Fibroblast of peridontal ligament (primary cell): ENCODE measurements around the gene VOPP1.
"Not testable (repeated sequence)": the region's sequence is repeated elsewhere in the genome, so short reads cannot be mapped to it uniquely, and the experiment has no call there.

Source experiments
- DNase-seq: peaks from one replicate; pipeline ENCODE4 v3.0.0-alpha.2; 2010; ENCODE audit errors: extremely low read depth

Gene VOPP1

GRCh38 chr7:55582656-55583055 is 10.4 kb upstream of the VOPP1 start:
- not testable (repeated sequence) for DNase-seq

- DNase-seq = no peak
Observed at GRCh38 chr7:55576753-55577152, 4.5 kb upstream of the VOPP1 start.

DNA sequence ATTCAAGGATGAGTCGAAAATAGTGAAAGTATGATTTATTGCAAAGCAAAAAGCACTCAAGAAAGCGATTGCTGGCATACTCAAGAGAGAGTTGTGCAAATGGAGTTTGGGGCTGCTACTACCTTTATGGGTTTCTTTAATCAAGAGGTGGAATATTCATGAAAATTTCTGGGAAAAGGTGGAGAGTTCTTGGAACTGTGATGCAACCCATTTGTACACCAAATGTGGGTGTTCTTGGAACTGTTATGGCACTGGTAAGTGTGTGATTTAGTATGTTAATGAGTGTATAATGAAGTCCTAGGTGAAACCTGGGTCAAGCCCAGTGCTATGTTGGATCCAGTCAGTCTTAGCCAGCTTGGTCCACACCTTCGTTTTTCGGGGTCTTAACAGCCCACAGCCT is 3.4 kb upstream of the VOPP1 start:
- DNase-seq = no peak

- no peak for DNase-seq
Observed at GRCh38 chr7:55575098-55575497, 2.8 kb upstream of the VOPP1 start.

- DNase-seq = peak; percentile 24
Observed at GRCh38 chr7:55574051-55574717, 1.9 kb upstream of the VOPP1 start.

GRCh38 chr7:55573234-55573900 is 1.1 kb upstream of the VOPP1 start:
- DNase-seq = no peak

DNA sequence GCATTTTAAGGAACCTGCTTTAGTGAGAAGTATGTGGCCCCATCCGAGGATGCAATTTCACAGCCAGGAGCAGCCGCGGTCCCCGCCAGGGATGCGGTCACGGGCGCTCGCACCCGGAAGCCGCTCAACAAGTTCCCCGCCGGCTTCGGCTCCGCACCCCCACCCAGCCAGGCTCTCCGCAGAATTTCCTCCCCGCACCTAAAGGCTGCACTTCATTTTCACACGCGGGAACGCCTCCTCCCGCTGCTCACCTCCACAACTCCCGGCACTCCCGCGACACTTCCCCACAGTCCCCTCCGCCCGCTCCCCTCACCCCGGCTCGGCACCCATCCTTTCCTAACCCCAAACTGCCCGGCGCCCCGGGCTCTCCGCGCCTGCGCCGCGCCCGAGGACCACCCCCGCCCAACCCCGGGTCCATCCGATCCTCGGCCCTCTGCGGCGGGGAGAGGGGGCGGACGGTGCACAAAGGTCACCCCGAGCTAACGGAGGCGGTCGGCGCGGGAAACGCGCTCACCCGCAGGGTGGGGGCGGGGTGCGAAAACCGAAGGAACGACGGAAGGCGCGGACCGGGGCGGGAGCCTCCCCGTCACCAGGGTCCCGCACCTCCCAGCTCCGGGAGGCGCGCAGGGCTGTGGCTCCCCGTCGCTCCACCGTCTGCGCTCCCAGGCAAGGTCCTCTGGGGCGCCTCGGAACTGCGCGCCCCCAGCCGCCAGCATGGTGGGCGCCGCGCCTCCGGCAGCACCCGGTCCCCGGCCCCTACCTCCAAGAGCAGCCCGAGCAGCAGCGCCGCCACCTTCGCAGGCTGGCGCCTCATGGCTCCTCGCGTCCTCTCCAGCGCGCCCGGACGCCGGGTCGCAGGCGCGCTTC is 558 bp downstream of the VOPP1 start:
- DNase-seq = peak; percentile 23

GRCh38 chr7:55570939-55571338 is 1.4 kb downstream of the VOPP1 start:
- DNase-seq = peak; percentile 78

DNA sequence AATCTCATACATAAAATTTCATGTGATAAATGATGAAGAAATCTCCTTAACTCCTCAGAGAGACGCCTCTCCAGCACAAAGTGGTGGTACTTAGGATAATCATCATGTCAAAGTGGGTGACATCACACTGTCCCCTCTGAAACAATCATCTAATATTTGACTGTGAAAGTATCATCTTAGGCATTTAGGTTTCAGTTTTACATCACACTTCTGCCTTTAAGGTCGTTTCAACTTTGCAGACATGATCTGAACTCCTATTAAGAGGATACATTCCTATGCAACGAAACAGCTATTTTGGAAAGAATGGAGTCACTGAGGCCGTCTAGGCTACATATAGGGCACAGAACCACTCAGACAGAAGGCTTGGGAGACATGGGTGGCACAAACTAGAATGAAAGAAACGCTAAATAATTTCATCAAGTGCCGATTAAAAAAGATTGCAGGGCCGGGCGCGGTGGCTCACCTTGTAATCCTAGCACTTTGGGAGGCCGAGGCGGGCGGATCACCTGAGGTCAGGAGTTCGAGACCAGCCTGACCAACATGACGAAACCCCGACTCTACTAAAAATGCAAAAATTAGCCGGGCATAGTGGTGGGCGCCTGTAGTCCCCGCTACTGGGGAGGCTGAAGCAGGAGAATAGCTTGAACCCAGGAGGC is 2.0 kb downstream of the VOPP1 start:
- DNase-seq = peak; percentile 23

DNA sequence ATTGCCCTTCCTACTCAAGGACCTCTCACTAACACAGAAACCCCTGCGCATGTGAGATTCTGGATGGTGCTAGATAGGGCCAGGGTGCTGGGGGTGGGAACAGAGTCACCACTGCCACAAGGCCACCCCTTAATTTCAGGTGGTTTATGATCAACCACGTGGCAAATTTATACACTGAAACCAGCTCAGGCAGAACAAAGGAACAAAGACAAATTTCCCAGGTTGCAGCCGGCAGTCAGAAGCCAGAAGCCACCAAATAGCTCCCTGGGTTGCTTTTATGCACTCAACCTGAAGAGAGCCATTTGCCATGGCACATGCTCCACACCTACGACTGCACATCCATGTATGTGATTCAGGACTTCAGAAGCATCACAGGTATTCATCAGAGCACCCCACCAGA is 2.5 kb downstream of the VOPP1 start:
- no peak for DNase-seq

DNA sequence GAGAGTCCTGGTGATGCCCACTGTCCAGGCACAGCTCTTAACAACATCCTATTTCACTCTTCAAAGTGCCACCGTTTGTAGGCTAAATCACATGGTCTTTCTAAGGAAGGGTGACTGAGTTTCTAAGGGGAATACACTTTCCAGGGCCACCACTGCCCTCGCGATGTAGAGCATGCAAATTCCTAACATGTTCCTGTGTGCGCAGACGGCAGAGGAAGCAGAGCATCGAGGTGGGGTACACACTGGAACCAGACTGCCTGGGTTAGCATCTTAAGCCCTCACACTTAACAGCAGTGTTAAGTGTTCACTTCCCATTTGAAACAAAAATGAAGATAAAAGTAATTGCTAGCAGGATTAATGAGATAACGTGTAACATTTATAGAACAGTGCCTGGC is 3.0 kb downstream of the VOPP1 start:
- DNase-seq = no peak

DNA sequence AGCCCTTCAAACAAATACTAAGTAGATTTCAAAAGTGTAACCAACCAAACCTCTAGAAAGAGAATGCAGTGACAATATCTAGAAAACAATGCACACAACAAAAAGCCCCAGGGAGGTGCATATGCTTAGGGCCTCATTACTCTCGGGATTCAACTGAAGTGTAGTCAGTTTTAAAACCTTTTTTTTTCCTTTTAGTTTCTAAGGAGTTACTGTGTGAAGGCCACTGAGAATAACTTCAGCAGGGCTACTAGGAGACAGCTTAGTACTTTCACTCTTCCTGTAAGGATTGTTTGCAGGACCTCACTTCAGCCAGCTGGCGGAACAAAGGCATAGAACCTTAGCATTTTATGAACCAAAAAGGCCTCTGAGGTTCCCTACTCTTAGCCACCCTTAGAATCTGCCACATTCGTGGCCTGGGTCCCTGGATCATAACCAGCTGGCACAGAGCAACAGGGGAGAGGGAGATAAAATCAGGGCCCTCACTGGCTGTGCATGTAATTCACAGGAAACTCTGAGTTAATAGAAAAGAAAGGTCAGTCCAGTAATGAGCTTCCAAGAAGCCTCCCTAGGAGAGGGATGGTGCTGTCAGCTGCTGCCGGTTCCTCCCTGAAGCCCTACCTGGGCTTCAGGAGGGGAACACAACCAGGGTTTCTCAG is 3.6 kb downstream of the VOPP1 start:
- peak; percentile 38 for DNase-seq

DNA sequence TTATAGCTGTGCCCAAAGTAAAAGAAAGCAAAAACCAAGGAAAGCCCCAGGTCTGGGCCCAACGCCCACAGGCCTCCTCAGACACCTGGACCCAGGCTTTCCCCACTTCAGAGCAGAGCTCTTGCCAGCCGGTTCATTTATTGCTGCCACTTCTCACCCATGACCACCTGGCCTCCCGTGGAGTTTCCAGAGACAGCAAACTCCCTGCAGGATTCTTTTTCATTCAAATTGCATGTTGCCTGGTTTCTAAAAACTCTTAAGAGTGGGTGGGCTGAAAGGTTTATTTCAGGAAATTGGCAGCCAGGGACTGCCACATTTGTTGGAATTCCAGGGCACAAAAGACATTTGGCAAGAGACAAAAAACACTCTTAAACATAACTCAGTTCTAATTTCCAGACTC is 4.7 kb downstream of the VOPP1 start:
- no peak for DNase-seq

DNA sequence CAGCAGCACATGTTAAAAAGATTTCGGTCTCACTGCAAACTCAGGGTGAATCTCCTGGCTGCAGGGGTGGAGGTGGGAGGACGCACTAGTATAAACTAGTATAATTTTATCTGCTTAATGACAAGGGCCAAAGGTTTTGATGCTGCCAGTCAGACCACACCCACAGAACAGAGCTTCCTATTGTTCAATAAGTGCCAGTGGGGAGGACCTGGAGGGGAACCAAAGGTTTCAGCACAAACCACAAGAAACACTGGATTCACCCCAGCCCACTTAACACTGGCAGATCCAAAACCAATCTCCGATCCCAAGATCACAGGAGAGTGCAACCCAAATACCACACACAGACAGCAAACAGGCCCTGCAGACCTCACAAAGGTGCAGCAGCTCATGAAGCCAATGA is 6.6 kb downstream of the VOPP1 start:
- no peak for DNase-seq

DNA sequence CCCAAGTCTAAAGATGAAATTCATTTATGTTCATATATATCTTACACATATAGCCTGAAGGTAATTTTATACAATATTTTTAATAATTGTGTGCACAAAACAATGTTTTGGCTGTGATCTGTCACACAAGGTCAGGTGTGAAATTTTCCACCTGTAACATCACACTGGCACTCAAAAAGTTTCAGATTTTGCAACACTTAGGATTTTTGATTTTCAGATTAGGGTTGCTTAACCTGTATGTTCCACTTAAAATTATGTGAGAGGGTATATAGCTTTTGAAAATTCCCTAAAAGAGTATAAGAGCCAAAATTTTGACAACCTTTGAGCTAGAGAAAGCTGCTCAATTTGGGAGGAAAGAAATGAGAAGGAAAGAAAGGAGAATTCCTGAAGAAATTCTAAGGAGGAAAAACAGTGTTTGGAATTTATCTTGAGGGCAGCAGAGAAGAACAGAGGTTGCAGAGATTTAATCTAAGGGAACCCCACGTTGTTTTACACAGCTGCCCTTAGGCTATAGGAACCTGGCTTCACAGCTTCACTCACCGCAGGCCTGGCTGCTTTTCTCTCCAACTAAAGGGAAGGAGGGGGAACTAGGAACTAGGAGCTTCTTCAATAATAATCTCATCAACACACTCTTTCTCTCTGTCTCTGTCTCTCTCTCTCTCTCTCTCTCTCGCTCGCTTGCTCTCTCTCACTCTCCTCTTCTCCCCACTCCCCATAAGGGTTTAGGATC is 8.5 kb downstream of the VOPP1 start:
- DNase-seq = no peak

DNA sequence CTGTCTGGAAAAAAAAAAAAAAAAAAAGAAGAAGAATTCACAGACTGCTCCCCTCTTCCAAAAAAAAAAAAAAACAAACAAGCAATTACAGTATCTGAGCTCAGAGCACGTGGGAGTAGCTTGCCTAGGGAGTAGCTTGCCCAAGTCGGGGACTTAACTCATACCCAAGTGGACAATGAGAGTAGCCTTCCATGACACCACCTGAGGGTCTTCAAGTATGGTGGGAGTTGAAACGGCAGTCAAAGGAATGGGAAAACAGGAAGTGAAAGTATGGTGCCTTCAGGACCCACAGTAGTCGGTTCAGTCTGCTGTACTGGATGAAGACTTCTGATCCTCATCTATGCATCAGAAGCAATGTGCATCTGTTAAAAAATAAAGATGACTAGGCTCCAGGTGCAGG is 10.6 kb downstream of the VOPP1 start:
- no peak for DNase-seq

GRCh38 chr7:55558962-55559920 is 13.1 kb downstream of the VOPP1 start:
- DNase-seq = no peak

- DNase-seq = no peak
Observed at GRCh38 chr7:55557666-55558188, 14.6 kb downstream of the VOPP1 start.

- DNase-seq = no peak
Observed at GRCh38 chr7:55556492-55556891, 15.8 kb downstream of the VOPP1 start.

GRCh38 chr7:55556031-55556430 is 16.3 kb downstream of the VOPP1 start:
- DNase-seq = no peak
